CD14-positive monocyte (primary cell): ENCODE data around the gene OR4F15. TPM values are rescaled to one million over a fixed set of nuclear protein-coding genes. Genes with fewer than 3 reads are reported as not detected.

Experiments used
- DNase-seq, 3 donors: peaks; one replicate each; pipeline ENCODE4 v3.0.0-alpha.2; 2011 to 2022
- H2AFZ ChIP-seq: 2 replicates; pipeline ENCODE4 v1.6.0; 2012; ENCODE audit warnings: mild to moderate bottlenecking, low read depth, low read length, inconsistent platforms; ENCODE audit not compliant: insufficient read depth, poor library complexity, severe bottlenecking
- H3K27ac ChIP-seq, 2 donors: 1 replicate in 1 of 2; 2 replicates in 1 of 2; pipeline ENCODE4 v1.5.1; 2012 to 2013; ENCODE audit warnings: low read length in 2 of 2, control low read depth in 1 of 2, inconsistent platforms in 1 of 2, low read depth in 1 of 2, mild to moderate bottlenecking in 1 of 2
- H3K27me3 ChIP-seq, 2 donors: one replicate each; pipeline versions ENCODE4 v1.6.0 to v1.6.1; 2011 to 2013; ENCODE audit warnings: low read length in 2 of 2; ENCODE audit not compliant: control insufficient read depth in 2 of 2, insufficient read depth in 2 of 2
- H3K36me3 ChIP-seq, 2 donors: replicated peaks in 1 of 2; 1 replicate in 1 of 2; 2 replicates in 1 of 2; pipeline versions ENCODE4 v1.5.1 to v1.6.1; 2012 to 2013; ENCODE audit warnings: low read length in 2 of 2, control low read depth in 1 of 2, inconsistent platforms in 1 of 2, mild to moderate bottlenecking in 1 of 2; ENCODE audit not compliant: insufficient read depth in 2 of 2, control insufficient read depth in 1 of 2
- H3K4me1 ChIP-seq, 2 donors: 1 replicate in 1 of 2; 2 replicates in 1 of 2; pipeline versions ENCODE4 v1.5.1 to v1.6.1; 2012 to 2013; ENCODE audit warnings: low read length in 2 of 2, control low read depth in 1 of 2, inconsistent platforms in 1 of 2, mild to moderate bottlenecking in 1 of 2, moderate library complexity in 1 of 2; ENCODE audit not compliant: insufficient read depth in 2 of 2, control insufficient read depth in 1 of 2
- H3K4me2 ChIP-seq: replicated peaks from 2 replicates; pipeline ENCODE3; 2012; ENCODE audit warnings: low read length, moderate library complexity, mild to moderate bottlenecking; ENCODE audit not compliant: poor library complexity, severe bottlenecking; ENCODE audit errors: extremely low read depth
- H3K4me3 ChIP-seq, 3 experiments: fragments of 200-600 bp in 1 of 3; sonication (generic) in 1 of 3; replicated peaks in 1 of 3; 1 replicate in 2 of 3; 2 replicates in 1 of 3; pipeline ENCODE4 v1.5.1; 2011 to 2013; ENCODE audit warnings: low read length in 3 of 3, mild to moderate bottlenecking in 3 of 3, control low read depth in 2 of 3, low read depth in 2 of 3, inconsistent platforms in 1 of 3, moderate library complexity in 1 of 3
- H3K79me2 ChIP-seq: 2 replicates; pipeline ENCODE4 v1.6.0; 2012; ENCODE audit warnings: mild to moderate bottlenecking, control low read depth, inconsistent platforms, low read length, moderate library complexity; ENCODE audit not compliant: insufficient read depth
- H3K9ac ChIP-seq: 2 replicates; pipeline ENCODE4 v1.6.0; 2017; ENCODE audit warnings: low read length, mild to moderate bottlenecking; ENCODE audit not compliant: insufficient read depth, poor library complexity, severe bottlenecking
- H3K9me3 ChIP-seq, 2 donors: replicated peaks in 1 of 2; 1 replicate in 1 of 2; 2 replicates in 1 of 2; pipeline versions ENCODE4 v1.5.1 to v1.6.1; 2012 to 2013; ENCODE audit warnings: low read length in 2 of 2, control low read depth in 1 of 2; ENCODE audit not compliant: control insufficient read depth in 1 of 2, insufficient read depth in 1 of 2
- H4K20me1 ChIP-seq: 2 replicates; pipeline ENCODE4 v1.6.0; 2012; ENCODE audit warnings: mild to moderate bottlenecking, low read length, control low read depth, moderate library complexity; ENCODE audit not compliant: insufficient read depth
- H3K27ac Mint-ChIP-seq, 7 donors: one replicate each; pipeline ENCODE4 v1.8.0; 2020; ENCODE audit warnings: mild to moderate bottlenecking in 7 of 7, mixed read lengths in 7 of 7, moderate library complexity in 6 of 7, inconsistent platforms in 2 of 7
- H3K27me3 Mint-ChIP-seq, 3 donors: one replicate each; pipeline ENCODE4 v1.8.0; 2021 to 2022; ENCODE audit warnings: low read depth in 3 of 3, mild to moderate bottlenecking in 3 of 3, mixed read lengths in 3 of 3, moderate library complexity in 3 of 3, inconsistent platforms in 1 of 3
- H3K36me3 Mint-ChIP-seq, 2 donors: one replicate each; pipeline ENCODE4 v1.8.0; 2020; ENCODE audit warnings: mixed read lengths in 2 of 2, inconsistent platforms in 1 of 2, mild to moderate bottlenecking in 1 of 2
- H3K4me1 Mint-ChIP-seq: one replicate; pipeline ENCODE4 v1.8.0; 2020; ENCODE audit warnings: mild to moderate bottlenecking, mixed read lengths
- H3K4me3 Mint-ChIP-seq, 2 donors: one replicate each; pipeline ENCODE4 v1.8.0; 2020; ENCODE audit warnings: mild to moderate bottlenecking in 2 of 2, mixed read lengths in 2 of 2, moderate library complexity in 1 of 2
- H3K9me3 Mint-ChIP-seq, 7 donors: one replicate each; pipeline ENCODE4 v1.8.0; 2020 to 2022; ENCODE audit warnings: mixed read lengths in 7 of 7, mild to moderate bottlenecking in 6 of 7, moderate library complexity in 6 of 7, inconsistent platforms in 2 of 7
- CTCF ChIP-seq: fragments of 200-600 bp; IDR thresholded peaks from one replicate; pipeline ENCODE4 v1.8.0; 2022; ENCODE audit warnings: antibody characterized with exemption, mild to moderate bottlenecking
- WGBS: methylation state at CpG from one replicate; pipeline ENCODE4 v1.1.5; 2013; ENCODE audit warnings: missing lambda C conversion rate; ENCODE audit not compliant: insufficient coverage; 5-methylcytosine and 5-hydroxymethylcytosine counted together
- intact Hi-C, 2 donors: fragments of 100-400 bp; cut with micrococcal nuclease; formaldehyde crosslinking; loops; one replicate each; pipeline versions ENCODE4 v1.15.0 to v1.15.1; 2023
- polyA plus RNA-seq, 3 donors: library from polyadenylated mRNA; depleted of rRNA in 1 of 3; unstranded in 2 of 3; stranded (reverse) in 1 of 3; fragments of 300-500 nt in 2 of 3; fragments of >200 nt in 1 of 3; fragmentation: Illumina TruSeq in 2 of 3; gene quantifications; 1 replicate in 2 of 3; 2 replicates in 1 of 3; pipeline ENCODE4 v1.2.3, GENCODE V29; 2012 to 2021

OR4F15 gene
- polyA plus RNA-seq, 3 donors = not detected

- Histone ChIP-seq H3K36me3 (no peaks in the 10 kb centered on the region), H3K4me1 (no peaks in the 10 kb centered on the region), H3K4me2 (no peak overlapping the region), H2AFZ (no peak overlapping the region), H3K4me3 (no peak overlapping the region), H3K9me3 (no peaks in the 10 kb centered on the region), H3K79me2 (no peaks in the 10 kb centered on the region), H3K27me3 (no peaks in the 10 kb centered on the region), H3K9ac (no peak overlapping the region), H3K27ac (no peak overlapping the region), H4K20me1 (no peaks in the 10 kb centered on the region)
- no peak for DNase-seq
- TF ChIP-seq CTCF = no peak
- H3K36me3 Mint-ChIP-seq = no peaks in the 10 kb centered on the region
- no peak overlapping the region for H3K4me3 Mint-ChIP-seq
- intact Hi-C loops = no loop called here
- no peaks in the 10 kb centered on the region for H3K4me1 Mint-ChIP-seq
- no peak overlapping the region for H3K27ac Mint-ChIP-seq
- H3K9me3 Mint-ChIP-seq = peaks cover 0 to 5% (median 1%) of the 10 kb centered on the region in 7 donors
- peaks cover 0 to 9% (median 7%) of the 10 kb centered on the region in 3 donors for H3K27me3 Mint-ChIP-seq
Observed at GRCh38 chr15:101804941-101805340, 7.1 kb upstream of the OR4F15 start.

- Histone ChIP-seq H3K9ac (no peak overlapping the region), H3K4me1 (no peaks in the 10 kb centered on the region), H3K4me2 (no peak overlapping the region), H3K27me3 (no peaks in the 10 kb centered on the region), H3K9me3 (no peaks in the 10 kb centered on the region), H3K4me3 (no peak overlapping the region), H2AFZ (no peak overlapping the region), H3K36me3 (no peaks in the 10 kb centered on the region), H3K27ac (no peak overlapping the region), H3K79me2 (no peaks in the 10 kb centered on the region), H4K20me1 (no peaks in the 10 kb centered on the region)
- TF ChIP-seq CTCF = no peak
- no peaks in the 10 kb centered on the region for H3K36me3 Mint-ChIP-seq
- H3K27me3 Mint-ChIP-seq = peaks cover 0 to 10% (median 7%) of the 10 kb centered on the region in 3 donors
- no peaks in the 10 kb centered on the region for H3K4me1 Mint-ChIP-seq
- peak overlapping the region in 1 of 2 donors; percentile 2 for H3K4me3 Mint-ChIP-seq
- H3K27ac Mint-ChIP-seq = no peak overlapping the region
- intact Hi-C loops = no loop called here
- WGBS = 59% methylated on average over 3 of the region's 6 CpGs
- peaks cover 0 to 5% (median 1%) of the 10 kb centered on the region in 7 donors for H3K9me3 Mint-ChIP-seq
- no peak for DNase-seq
Observed at GRCh38 chr15:101805605-101806345, 6.2 kb upstream of the OR4F15 start.
